GM18861 (cell line): ENCODE measurements around the gene MARCKS.
"Not testable (repeated sequence)": the region's sequence is repeated elsewhere in the genome, so short reads cannot be mapped to it uniquely, and the experiment has no call there.

Source experiments
- ATAC-seq: cut with Tn5 transposase; IDR thresholded peaks from one replicate; pipeline ENCODE4 v1.9.1; 2021; ENCODE audit not compliant: unreplicated experiment

Gene MARCKS

DNA sequence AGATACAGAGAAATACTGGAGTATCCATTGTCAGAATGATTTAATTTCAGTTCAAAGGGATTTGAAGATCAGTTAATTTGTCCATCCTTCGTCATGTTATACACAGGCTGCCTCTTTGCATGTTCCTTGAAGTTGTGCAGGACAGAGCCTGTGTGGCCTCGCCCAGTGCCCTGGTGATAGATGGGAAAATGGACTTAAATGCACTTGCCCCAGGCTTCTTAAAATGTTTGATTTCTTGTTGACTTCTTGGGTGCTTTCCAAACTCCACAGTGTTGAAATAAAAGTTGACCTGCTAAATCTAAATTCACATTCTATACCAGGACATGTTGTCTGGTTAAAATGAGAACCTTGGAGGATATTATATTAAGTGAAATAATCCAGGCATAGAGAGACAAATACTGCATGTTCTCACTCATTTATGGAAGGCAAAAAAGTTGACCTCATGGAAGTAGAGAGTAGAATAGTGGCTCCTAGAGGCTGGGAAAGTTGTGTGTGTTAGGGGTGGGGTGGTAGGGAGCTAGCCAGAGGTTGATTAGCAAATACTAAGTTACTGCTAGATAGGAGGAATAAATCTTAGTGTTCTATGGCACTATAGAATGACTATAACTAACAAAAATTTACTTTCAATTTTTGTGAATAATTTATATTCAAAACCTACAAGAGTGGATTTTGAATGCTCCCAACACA, 25.3 kb downstream of the MARCKS start:
- ATAC-seq: no peak

GRCh38 chr6:113884011-113884410, 26.9 kb downstream of the MARCKS start:
- no peak for ATAC-seq

DNA sequence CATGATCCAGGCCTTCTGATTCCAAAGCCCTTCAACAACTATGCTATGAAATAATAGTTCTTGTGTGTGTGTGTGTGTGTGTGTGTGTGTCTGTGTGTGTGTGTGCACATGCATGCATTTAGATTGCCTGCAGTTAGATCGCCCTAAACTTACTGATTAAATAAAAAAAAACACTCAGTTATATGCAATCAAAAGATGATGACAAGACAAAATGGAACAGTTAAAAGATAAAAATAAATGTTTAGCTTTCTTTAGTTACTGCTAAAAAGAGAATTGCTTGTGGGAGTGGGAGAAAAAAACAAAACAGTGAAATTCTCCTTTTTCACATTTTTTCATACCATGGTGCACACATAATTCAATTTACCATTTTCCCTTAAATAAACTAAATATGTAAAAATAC, 29.4 kb downstream of the MARCKS start:
- no peak for ATAC-seq

- ATAC-seq: no peak
These were observed 31.3 kb downstream of the MARCKS start for GRCh38 chr6:113888493-113888892.

- ATAC-seq: no peak
These were observed 31.9 kb downstream of the MARCKS start for GRCh38 chr6:113888956-113889630.

DNA sequence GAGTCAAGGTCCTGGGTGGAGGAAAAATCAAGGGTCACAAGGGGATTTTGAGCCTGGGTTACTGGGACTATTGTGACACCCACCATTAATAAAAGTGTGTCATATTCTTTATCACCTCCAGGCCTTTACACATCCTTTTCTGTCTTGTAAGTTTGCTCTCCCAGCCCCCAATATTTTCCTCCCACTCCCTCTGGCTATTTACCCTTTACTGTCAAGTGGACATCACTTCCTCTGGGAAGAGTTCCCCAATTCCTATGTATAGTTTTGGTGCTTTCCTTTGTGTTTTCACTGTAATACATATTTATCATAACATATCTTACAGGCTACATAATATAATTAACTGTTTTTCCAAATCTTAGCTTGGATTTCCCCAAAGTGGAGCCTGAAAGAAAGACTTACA, 36.3 kb downstream of the MARCKS start:
- ATAC-seq: no peak

DNA sequence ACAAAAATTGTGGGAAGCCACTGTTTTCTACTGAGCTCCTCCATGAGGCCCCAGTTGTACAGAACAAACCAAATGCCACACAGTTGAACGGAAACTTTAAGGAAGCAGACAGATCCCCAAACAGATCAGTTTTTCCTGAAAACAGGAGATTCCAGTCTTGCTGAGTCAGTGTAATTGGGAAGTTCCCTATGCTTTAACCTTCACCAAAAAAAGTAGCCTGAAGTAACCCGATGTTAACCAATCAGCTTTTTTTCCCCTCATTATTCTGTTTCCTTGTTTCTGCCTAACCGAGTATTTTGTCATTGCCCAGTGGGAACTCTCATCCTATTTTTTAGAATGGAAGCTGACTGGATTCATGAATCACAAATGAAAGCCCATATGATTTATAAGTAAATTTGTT, 36.7 kb downstream of the MARCKS start:
- no peak for ATAC-seq

DNA sequence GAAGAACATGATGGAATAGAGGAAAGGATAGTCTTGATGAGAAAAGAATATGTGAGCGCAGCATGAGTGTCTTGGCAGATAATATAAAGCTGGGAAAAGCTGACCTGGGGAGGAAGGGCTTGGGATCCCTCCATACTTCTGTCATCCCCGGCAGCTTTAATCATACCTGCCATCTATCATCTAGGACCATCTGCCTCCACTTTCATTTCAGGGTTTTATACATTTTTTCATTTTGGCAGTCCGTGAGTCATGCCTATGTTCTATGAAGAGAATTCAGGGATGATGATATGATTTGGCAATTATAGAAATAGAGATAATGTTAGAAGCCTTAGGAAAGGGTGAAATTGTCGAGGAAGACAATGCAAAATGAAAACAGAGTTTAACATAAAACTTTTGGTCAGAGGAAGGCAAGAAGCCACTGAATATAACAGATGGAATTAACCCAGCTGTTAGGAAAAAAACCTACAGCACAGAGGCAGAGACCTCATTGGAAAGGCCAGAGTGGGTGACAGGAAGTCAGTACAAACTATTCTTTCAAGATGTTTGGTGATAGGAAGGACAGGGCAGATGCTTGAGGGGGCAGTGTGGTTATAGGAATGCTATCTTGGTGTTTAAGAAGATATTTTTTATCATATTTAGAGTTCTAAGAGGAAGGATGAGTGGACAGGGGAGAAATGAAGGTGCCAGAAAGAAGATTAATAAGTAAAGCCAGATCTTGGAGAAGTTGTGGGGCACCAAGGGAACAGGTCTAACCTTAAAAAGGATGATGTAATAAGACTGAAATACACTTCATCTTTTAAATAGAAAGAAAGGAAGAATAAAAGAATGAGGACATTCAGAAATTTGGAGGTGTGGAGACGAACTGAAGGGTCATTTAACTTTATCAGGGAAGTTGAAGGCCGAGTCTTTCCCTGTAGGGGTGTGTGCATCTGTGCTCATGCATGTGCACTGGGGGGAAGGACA, 37.8 kb downstream of the MARCKS start:
- no peak for ATAC-seq

DNA sequence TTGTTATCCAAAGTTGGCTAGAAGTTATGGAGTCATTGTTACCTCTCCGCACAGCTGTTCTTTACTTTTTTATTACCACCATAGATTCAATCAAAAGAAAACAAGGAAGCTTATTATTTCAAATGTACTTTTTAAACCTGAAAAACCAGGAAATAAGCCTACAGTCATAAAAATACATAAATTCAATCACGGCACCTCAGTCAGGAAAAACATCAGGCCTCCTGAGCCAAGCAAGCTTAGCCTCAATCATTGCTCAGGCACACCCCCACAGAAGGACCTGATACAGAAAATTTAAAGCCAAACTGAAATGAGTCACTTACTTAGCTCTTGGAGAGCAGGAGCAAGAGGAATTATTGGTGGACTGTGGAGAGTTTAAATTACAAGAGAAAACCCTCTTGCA, 44.3 kb downstream of the MARCKS start:
- ATAC-seq: no peak

GRCh38 chr6:113903666-113904330, 46.7 kb downstream of the MARCKS start:
- no peak for ATAC-seq

- no peak for ATAC-seq
These were observed 50.1 kb downstream of the MARCKS start for GRCh38 chr6:113907102-113907815.

- no peak for ATAC-seq
These were observed 51.7 kb downstream of the MARCKS start for GRCh38 chr6:113908801-113909200.

GRCh38 chr6:113909224-113909856, 52.2 kb downstream of the MARCKS start:
- no peak for ATAC-seq

GRCh38 chr6:113910285-113910684, 53.1 kb downstream of the MARCKS start:
- ATAC-seq: not testable (repeated sequence)
